GM19023 (cell line): ENCODE measurements around the gene NUDT14.

Source experiments
- ATAC-seq: cut with Tn5 transposase; IDR thresholded peaks from one replicate; pipeline ENCODE4 v1.9.1; 2021; ENCODE audit warnings: mild to moderate bottlenecking, moderate library complexity; ENCODE audit not compliant: unreplicated experiment

The NUDT14 gene

GRCh38 chr14:105147671-105148603 lies 33.2 kb downstream of the NUDT14 start:
- ATAC-seq: no peak

- ATAC-seq: no peak
These were observed 34.0 kb downstream of the NUDT14 start for GRCh38 chr14:105146976-105147635.

GRCh38 chr14:105146181-105146975 lies 34.7 kb downstream of the NUDT14 start:
- no peak for ATAC-seq

- no peak for ATAC-seq
These were observed 35.5 kb downstream of the NUDT14 start for GRCh38 chr14:105145381-105146180.

GRCh38 chr14:105144666-105145380 lies 36.3 kb downstream of the NUDT14 start:
- ATAC-seq: no peak

GRCh38 chr14:105144026-105144665 lies 37.0 kb downstream of the NUDT14 start:
- no peak for ATAC-seq

GRCh38 chr14:105143451-105144025 lies 37.6 kb downstream of the NUDT14 start:
- no peak for ATAC-seq

- no peak for ATAC-seq
These were observed 38.3 kb downstream of the NUDT14 start for GRCh38 chr14:105142651-105143450.

- ATAC-seq: no peak
These were observed 39.4 kb downstream of the NUDT14 start for GRCh38 chr14:105141486-105142281.

GRCh38 chr14:105141026-105141425 lies 40.1 kb downstream of the NUDT14 start:
- no peak for ATAC-seq

GRCh38 chr14:105140581-105140980 lies 40.5 kb downstream of the NUDT14 start:
- ATAC-seq: no peak

- no peak for ATAC-seq
These were observed 41.3 kb downstream of the NUDT14 start for GRCh38 chr14:105139831-105140239.

- ATAC-seq: no peak
These were observed 41.8 kb downstream of the NUDT14 start for GRCh38 chr14:105139212-105139825.

GRCh38 chr14:105138551-105139111 lies 42.5 kb downstream of the NUDT14 start:
- no peak for ATAC-seq

- ATAC-seq: no peak
These were observed 43.0 kb downstream of the NUDT14 start for GRCh38 chr14:105138021-105138541.

- no peak for ATAC-seq
These were observed 43.6 kb downstream of the NUDT14 start for GRCh38 chr14:105137481-105138020.
